DMS79 treated with DMSO at 0.1 percent for 48 hours (cell line): ENCODE measurements around the gene KDELR3.
"Not testable (repeated sequence)": the region's sequence is repeated elsewhere in the genome, so short reads cannot be mapped to it uniquely, and the experiment has no call there.

Experiments
- DNase-seq: peaks from one replicate; lab custom pipeline; 2025; lab: John Stamatoyannopoulos, UW

Gene KDELR3

GRCh38 chr22:38456841-38457699, 10.8 kb upstream of the KDELR3 start:
- no peak for DNase-seq

DNA sequence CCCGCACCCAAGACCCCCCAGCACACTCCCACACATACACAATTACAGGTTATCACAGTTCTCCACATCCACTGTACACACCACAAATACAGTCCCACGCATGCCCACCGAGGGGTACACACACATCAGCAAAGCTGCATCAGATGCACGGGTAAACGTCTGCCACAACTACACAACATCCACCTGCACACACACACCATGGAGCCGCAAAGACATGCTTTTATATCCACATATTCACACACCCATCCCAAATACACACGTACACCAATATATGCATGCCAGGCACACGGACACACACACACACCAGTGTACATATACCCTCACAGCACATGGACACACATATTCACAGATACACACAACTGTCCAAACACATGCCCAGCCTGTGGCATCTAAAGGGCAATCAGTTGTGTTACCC, 7.5 kb upstream of the KDELR3 start:
- DNase-seq, result no peak

- DNase-seq, result no peak
Measured at GRCh38 chr22:38461057-38461413, 6.9 kb upstream of the KDELR3 start.

DNA sequence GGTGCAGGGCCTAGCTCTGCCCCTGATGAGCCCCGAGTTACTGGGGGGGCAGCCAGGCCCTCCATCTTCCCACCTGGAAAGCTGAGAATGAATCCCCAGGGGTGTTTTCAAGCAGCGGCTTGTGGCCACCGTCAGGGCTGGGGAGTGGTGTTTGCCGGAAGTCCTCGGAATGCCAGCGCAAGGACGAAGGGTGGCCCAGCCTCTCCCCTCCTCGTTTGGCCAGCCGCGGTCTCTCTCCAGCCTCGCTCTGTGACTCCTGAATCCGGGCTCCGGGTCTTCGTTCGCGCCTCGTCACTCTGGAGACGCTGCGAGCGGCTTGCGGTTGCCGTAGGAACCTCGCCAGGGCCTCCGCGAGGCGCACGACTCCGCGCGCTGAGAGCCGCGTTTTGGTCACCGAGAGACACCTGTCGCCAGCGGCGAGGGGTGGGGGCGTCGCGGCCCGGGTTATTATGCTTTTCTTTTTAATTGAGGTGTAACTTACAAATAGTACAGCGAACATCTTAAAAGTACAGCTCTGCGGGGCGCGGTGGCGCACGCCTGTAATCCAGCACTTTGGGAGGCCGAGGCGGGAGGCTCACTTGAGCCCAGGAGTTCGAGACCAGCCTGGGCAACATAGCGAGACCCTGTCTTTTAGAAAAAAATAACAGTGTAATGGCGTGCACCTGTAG, 6.3 kb upstream of the KDELR3 start:
- DNase-seq, result peak; percentile 67

- DNase-seq, result no peak
Measured at GRCh38 chr22:38462960-38463784, 4.7 kb upstream of the KDELR3 start.

- no peak for DNase-seq
Measured at GRCh38 chr22:38464992-38465672, 2.8 kb upstream of the KDELR3 start.

DNA sequence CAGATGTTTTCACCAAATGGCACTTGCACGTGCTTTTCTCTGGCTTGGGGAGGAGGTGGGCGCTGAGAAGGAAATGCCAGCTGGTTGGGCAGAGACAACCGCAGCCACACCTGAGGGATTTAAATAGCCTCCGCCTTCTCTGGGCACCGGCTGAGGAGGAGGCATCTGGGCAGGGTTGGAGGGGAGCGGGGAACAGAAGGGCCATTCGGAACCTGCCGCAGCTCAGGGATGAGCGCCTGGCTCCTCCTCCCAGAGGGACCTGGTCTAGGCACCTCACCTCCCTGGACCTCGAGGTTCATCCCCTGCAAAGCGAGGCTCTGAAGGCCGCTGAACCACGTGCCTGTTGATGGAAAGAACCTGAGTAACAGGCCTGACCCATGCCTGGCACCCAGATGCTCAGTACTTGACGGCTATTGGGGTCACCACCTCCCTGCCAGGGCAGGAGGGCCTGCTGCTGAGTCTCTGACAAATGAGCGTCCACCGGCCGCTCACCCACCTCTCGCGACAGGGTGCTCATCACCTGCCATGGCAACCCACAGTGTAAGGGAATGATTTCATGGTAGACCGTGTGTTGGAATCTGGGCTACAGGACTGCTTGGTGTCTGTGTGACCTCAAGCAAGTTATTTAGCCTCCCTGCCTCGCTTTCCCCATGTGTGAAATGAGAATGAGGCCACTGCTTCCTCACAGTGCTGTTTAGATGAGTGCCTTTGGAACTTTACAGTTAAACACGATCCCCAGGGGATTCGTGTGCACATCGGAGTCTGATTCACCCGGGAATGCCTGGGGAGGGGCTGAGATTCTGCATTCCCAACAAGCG, 2.0 kb upstream of the KDELR3 start:
- DNase-seq, result no peak

DNA sequence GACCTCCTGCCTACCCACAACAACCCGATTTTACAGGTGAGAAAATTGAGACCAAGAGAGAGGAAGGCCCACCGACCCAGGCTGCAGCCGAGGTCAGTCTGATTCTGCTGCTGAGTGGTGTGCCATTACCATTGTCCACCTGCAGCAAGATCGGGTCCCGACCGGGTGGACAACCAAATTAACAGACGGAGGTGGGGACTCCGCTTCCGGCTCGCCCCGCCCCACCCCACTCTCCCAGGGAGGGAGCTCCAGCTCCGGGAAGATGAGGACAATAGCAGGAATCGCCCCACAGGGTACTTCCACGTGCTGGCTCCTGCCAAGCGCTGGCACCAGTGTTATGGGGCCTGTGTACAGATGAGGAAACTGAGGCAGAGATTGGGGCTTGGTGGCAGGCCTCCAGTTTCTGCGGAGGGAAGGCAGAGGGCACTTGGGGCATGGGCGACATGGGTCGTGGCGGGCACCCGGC, 425 bp upstream of the KDELR3 start:
- DNase-seq, result no peak

DNA sequence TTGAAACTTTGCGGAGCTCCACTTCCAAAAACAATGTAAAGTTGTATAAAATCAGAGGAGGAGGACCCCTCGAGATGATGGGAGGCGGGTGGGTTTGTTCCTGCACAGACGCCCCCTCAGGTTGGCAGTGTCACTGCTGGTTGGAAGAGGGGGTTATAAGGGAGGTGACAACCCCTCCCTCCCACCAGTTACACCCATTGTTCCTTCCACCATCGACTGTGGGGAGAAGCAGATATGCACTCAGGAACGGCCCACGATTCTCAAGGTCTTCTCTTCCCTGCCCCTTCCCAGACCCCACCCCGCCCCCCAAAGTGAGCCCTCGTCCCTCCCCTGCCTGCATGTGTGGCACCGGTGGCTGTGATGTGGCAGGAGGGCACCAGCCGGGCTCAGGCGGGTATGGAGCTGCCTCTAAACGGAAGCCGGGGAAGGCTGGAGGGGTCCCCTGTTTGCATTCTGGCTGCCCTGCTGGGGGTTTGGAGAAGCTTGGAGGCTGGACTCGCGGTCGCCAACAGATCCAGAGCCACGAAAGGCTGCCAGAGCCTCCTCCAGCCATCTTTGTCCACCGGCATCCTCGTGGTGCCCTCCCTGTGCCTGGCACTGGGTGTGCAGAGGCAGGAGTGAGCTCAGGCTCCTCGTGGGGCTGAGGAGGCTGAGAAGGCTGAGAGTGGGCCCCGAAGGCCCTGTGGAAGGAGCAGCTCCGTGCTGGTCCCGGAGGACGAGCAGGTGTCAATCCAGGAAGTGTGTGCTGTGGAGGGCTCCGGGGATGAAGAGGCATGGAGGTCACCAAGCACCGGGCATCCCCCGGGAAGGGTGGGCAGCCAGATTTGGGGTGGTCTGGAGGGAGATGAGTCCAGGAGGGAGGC, 778 bp downstream of the KDELR3 start:
- no peak for DNase-seq

GRCh38 chr22:38469306-38469781, 1.4 kb downstream of the KDELR3 start:
- DNase-seq, result no peak

GRCh38 chr22:38470179-38470578, 2.3 kb downstream of the KDELR3 start:
- not testable (repeated sequence) for DNase-seq

DNA sequence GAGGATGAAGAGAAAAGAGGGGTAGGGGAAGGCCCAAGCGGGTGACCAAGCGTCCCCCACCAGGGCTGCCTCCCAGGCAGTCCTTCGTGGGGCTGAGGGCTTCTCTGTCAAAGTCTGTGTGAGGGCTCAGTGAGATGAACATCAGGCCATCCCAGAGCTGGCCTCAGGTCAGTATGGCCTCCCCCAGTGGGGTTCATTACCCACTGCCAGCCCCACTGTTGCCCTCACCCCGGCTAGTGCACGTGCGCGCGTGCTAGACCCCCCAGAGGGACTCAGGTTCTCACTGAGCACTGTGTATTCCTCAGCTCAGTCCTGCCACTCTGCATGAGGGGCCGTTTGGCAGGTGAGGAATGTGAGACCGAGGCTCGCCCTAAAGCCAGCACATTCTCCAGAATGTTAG, 3.3 kb downstream of the KDELR3 start:
- no peak for DNase-seq

GRCh38 chr22:38474003-38474607, 6.2 kb downstream of the KDELR3 start:
- DNase-seq, result no peak

GRCh38 chr22:38477585-38477984, 9.7 kb downstream of the KDELR3 start:
- no peak for DNase-seq

- DNase-seq, result no peak
Measured at GRCh38 chr22:38479096-38479837, 11.4 kb downstream of the KDELR3 start.

DNA sequence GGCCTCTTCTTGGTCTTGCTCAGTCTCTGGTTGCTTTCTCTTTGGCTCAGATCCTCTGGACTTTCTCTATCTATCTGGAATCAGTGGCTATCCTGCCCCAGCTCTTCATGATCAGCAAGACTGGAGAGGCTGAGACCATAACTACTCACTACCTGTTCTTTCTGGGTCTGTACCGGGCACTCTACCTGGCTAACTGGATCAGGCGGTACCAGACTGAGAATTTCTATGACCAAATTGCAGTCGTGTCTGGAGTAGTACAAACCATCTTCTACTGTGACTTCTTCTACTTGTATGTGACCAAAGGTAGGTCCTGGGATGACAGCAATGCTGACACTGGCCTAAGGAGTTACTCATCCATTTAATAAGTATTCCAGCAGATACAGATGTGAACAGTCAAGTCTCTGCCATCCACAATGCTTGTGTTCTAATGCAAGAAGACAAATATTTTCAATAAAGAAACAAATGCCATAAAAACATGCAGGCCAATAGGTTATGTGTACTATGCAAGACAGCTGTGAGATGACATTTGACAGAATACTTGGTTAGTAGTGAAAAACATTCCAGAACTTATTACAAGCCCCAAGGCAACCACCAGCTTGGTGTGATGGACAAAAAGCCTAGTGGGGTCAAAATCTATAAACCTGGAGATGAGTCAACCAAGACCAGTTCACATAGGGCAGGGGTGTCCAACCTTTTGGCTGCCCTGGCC, 13.4 kb downstream of the KDELR3 start:
- no peak for DNase-seq

GRCh38 chr22:38481871-38482332, 14.0 kb downstream of the KDELR3 start:
- DNase-seq, result no peak
